ENCODE measurements around the gene SMCHD1. TPM values are rescaled to one million over a fixed set of nuclear protein-coding genes. Genes with fewer than 3 reads are reported as not detected.
"Not testable (repeated sequence)": the region's sequence is repeated elsewhere in the genome, so short reads cannot be mapped to it uniquely, and the experiment has no call there.

The SMCHD1 gene
- total and polyA plus RNA-seq, 2 experiments from 2014 or later, result 7.7 to 39.0 TPM

- H3K79me2 ChIP-seq (replicated peaks; ENCODE audit: insufficient read depth); H3K9me2 ChIP-seq (ENCODE audit: insufficient read depth); H4K20me1 ChIP-seq (replicated peaks; ENCODE audit: insufficient read depth); H3K4me3 Mint-ChIP-seq; H3K4me3 ChIP-seq; H3K4me1 ChIP-seq (ENCODE audit: insufficient read depth); H3F3A ChIP-seq (replicated peaks; ENCODE audit: low read depth); H3K4me1 Mint-ChIP-seq; DNase-seq (ENCODE audit: low spot score); H2AFZ ChIP-seq; H3K27ac Mint-ChIP-seq; H3K27me3 ChIP-seq (ENCODE audit: insufficient read depth); H3K27ac ChIP-seq (ENCODE audit: low read depth); H3K4me2 ChIP-seq; H3K36me3 Mint-ChIP-seq (ENCODE audit: low read depth); H3K27me3 Mint-ChIP-seq (ENCODE audit: insufficient read depth, low read depth, poor library complexity); ATAC-seq; H3K36me3 ChIP-seq (ENCODE audit: insufficient read depth): not testable (repeated sequence)
- H3K9me3 Mint-ChIP-seq, result peaks cover 15% of the 10 kb centered on the region
These were observed 180.6 kb downstream of the SMCHD1 start for GRCh38 chr18:2836118-2836517.

GRCh38 chr18:2837290-2837689 lies 181.8 kb downstream of the SMCHD1 start:
- H3K27me3 Mint-ChIP-seq (ENCODE audit: insufficient read depth, low read depth, poor library complexity); H4K20me1 ChIP-seq (replicated peaks; ENCODE audit: insufficient read depth); H3K4me1 ChIP-seq (ENCODE audit: insufficient read depth); H3K36me3 Mint-ChIP-seq (ENCODE audit: low read depth); H3K4me2 ChIP-seq; H3K36me3 ChIP-seq (ENCODE audit: insufficient read depth); H3K4me3 Mint-ChIP-seq; H3K4me1 Mint-ChIP-seq; H3K27ac ChIP-seq (ENCODE audit: low read depth); H3K79me2 ChIP-seq (replicated peaks; ENCODE audit: insufficient read depth); H3K27me3 ChIP-seq (ENCODE audit: insufficient read depth); ATAC-seq; DNase-seq (ENCODE audit: low spot score); H3F3A ChIP-seq (replicated peaks; ENCODE audit: low read depth); H3K9me2 ChIP-seq (ENCODE audit: insufficient read depth); H3K27ac Mint-ChIP-seq; H3K4me3 ChIP-seq; H2AFZ ChIP-seq: not testable (repeated sequence)
- H3K9me3 Mint-ChIP-seq, result peaks cover 15% of the 10 kb centered on the region

GRCh38 chr18:2839202-2839601 lies 183.7 kb downstream of the SMCHD1 start:
- Histone ChIP-seq H3K4me2 (no peak overlapping the region), H2AFZ (no peak overlapping the region), H3K4me1 (ENCODE audit: insufficient read depth) (no peaks in the 10 kb centered on the region), H3K4me3 (no peak overlapping the region), H3K27me3 (ENCODE audit: insufficient read depth) (peaks cover 17% of the 10 kb centered on the region), H3K9me2 (ENCODE audit: insufficient read depth) (no peaks in the 10 kb centered on the region), H3K27ac (ENCODE audit: low read depth) (no peak overlapping the region), H3F3A (replicated peaks; ENCODE audit: low read depth) (no peaks in the 10 kb centered on the region), H3K79me2 (replicated peaks; ENCODE audit: insufficient read depth) (no peaks in the 10 kb centered on the region), H3K36me3 (ENCODE audit: insufficient read depth) (no peaks in the 10 kb centered on the region), H4K20me1 (replicated peaks; ENCODE audit: insufficient read depth) (no peaks in the 10 kb centered on the region)
- peaks cover 4% of the 10 kb centered on the region; the same call in 1 of the 3 replicates for H3K36me3 Mint-ChIP-seq (ENCODE audit: low read depth)
- no peak overlapping the region for H3K4me3 Mint-ChIP-seq
- H3K4me1 Mint-ChIP-seq, result no peaks in the 10 kb centered on the region
- DNase-seq (ENCODE audit: low spot score), result no peak
- H3K27ac Mint-ChIP-seq, result no peak overlapping the region
- H3K9me3 Mint-ChIP-seq, result peaks cover 15% of the 10 kb centered on the region
- no peak for ATAC-seq
- peaks cover 21% of the 10 kb centered on the region for H3K27me3 Mint-ChIP-seq (ENCODE audit: insufficient read depth, low read depth, poor library complexity)
- TF ChIP-seq EZH2phosphoT487 (IDR thresholded peaks at IDR 0.05; ENCODE audit: unreplicated experiment) (no peak), EZH2 (IDR thresholded peaks at IDR 0.05; ENCODE audit: low read depth, unreplicated experiment) (no peak), ZNF331 (CRISPR knock-in tag; IDR thresholded peaks at IDR 0.05; ENCODE audit: low read depth) (no peak), CTCF (conservative IDR thresholded peaks at IDR 0.05; ENCODE audit: low read depth in 2 of 2) (no peak), POLR2AphosphoS5 (IDR thresholded peaks at IDR 0.05; ENCODE audit: low read depth) (no peak), JUNB (IDR thresholded peaks at IDR 0.05; ENCODE audit: unreplicated experiment) (no peak), STAT1 (IDR thresholded peaks at IDR 0.05; ENCODE audit: unreplicated experiment) (no peak), ZNF462 (CRISPR knock-in tag; IDR thresholded peaks at IDR 0.05) (no peak), CREB1 (CRISPR knock-in tag; IDR thresholded peaks at IDR 0.05; ENCODE audit: low read depth) (no peak), NANOG (IDR thresholded peaks at IDR 0.05; ENCODE audit: borderline replicate concordance) (no peak)
